GM21576 (cell line): ENCODE results near the gene KCNQ5.
A peak's percentile ranks its signal among the peaks of the same experiment; 100 is the strongest.

ENCODE experiments used
- ATAC-seq: cut with Tn5 transposase; IDR thresholded peaks from one replicate; pipeline ENCODE4 v1.9.1; 2021; ENCODE audit warnings: mild to moderate bottlenecking, moderate library complexity; ENCODE audit not compliant: unreplicated experiment

Gene KCNQ5

GRCh38 chr6:73086726-73087125 lies 464.9 kb downstream of the KCNQ5 start:
- no peak for ATAC-seq

- ATAC-seq = peak; percentile 70
These were observed 466.4 kb downstream of the KCNQ5 start for GRCh38 chr6:73088138-73088813.

- no peak for ATAC-seq
These were observed 483.1 kb downstream of the KCNQ5 start for GRCh38 chr6:73104921-73105320.

- ATAC-seq = no peak
These were observed 485.2 kb downstream of the KCNQ5 start for GRCh38 chr6:73107016-73107415.

- no peak for ATAC-seq
These were observed 487.1 kb downstream of the KCNQ5 start for GRCh38 chr6:73108949-73109348.

- ATAC-seq = no peak
These were observed 487.8 kb downstream of the KCNQ5 start for GRCh38 chr6:73109659-73110058.

GRCh38 chr6:73116330-73116729 lies 494.5 kb downstream of the KCNQ5 start:
- no peak for ATAC-seq

GRCh38 chr6:73121421-73121993 lies 499.6 kb downstream of the KCNQ5 start:
- no peak for ATAC-seq

- peak; percentile 66 for ATAC-seq
These were observed 501.9 kb downstream of the KCNQ5 start for GRCh38 chr6:73123632-73124329.

- peak; percentile 95 for ATAC-seq
These were observed 508.0 kb downstream of the KCNQ5 start for GRCh38 chr6:73129653-73130443.

- no peak for ATAC-seq
These were observed 509.8 kb downstream of the KCNQ5 start for GRCh38 chr6:73131706-73132105.

GRCh38 chr6:73134588-73134987 lies 512.7 kb downstream of the KCNQ5 start:
- ATAC-seq = no peak

- no peak for ATAC-seq
These were observed 518.0 kb downstream of the KCNQ5 start for GRCh38 chr6:73139681-73140383.

- no peak for ATAC-seq
These were observed 521.7 kb downstream of the KCNQ5 start for GRCh38 chr6:73143551-73143950.

GRCh38 chr6:73144516-73144915 lies 522.7 kb downstream of the KCNQ5 start:
- ATAC-seq = no peak

GRCh38 chr6:73145690-73146089 lies 523.8 kb downstream of the KCNQ5 start:
- ATAC-seq = no peak

- no peak for ATAC-seq
These were observed 529.9 kb downstream of the KCNQ5 start for GRCh38 chr6:73151732-73152131.

GRCh38 chr6:73152556-73152955 lies 530.7 kb downstream of the KCNQ5 start:
- no peak for ATAC-seq

- ATAC-seq = no peak
These were observed 531.3 kb downstream of the KCNQ5 start for GRCh38 chr6:73152966-73153757.
